ENCODE measurements around the gene KLF15. TPM values are rescaled to one million over a fixed set of nuclear protein-coding genes. Genes with fewer than 3 reads are reported as not detected.

The KLF15 gene
- total and polyA plus RNA-seq, 9 of the 15 experiments (the other 6 are each of a cell fraction or from before 2014, with no cell fraction given), result 0.08 to 4.8 (median 1.2) TPM

- H3K4me1 ChIP-seq (replicated peaks in 1 of 2; ENCODE audit: control insufficient read depth in 2 of 2, insufficient read depth in 2 of 2, low read length in 2 of 2), result no peaks in the 10 kb centered on the region; a peak in 1 of 5 replicates
- no peaks in the 10 kb centered on the region for H3K9me3 ChIP-seq (replicated peaks; ENCODE audit: control insufficient read depth, insufficient read depth, low read depth, low read length)
- WGBS (ENCODE audit: insufficient coverage, low coverage, missing lambda C conversion rate), result 0% methylated on average over 4 of the region's 6 CpGs
- no peaks in the 10 kb centered on the region for H3K36me3 ChIP-seq (ENCODE audit: control insufficient read depth, insufficient read depth, low read length)
- H4K20me1 ChIP-seq (replicated peaks; ENCODE audit: control insufficient read depth, insufficient read depth, low read length), result 0 out of 2 replicates have a peak, but pooled peaks cover 3% of the 10 kb centered on the region
- BruUV-seq (replicated peaks), result no TSS peak
- ATAC-seq, result no peak
- no peak overlapping the region for H3K27ac ChIP-seq (ENCODE audit: extremely low read depth, low read depth, low read length)
- intact Hi-C loops (cut with micrococcal nuclease) (no loop called here), in situ Hi-C loops (cut with MboI) (loop anchor here (25.0 kb wide), 1 partner anchor 259 kb away; no protein-coding TSS in a partner anchor)
- no peak overlapping the region for H3K9ac ChIP-seq (ENCODE audit: insufficient read depth in 1 of 2, low read depth in 2 of 2, low read length in 2 of 2)
- no peak for FAIRE-seq
- peaks cover 5 to 58% of the 10 kb centered on the region in 2 experiments; a peak in 4 of 5 replicates for H3K27me3 ChIP-seq (ENCODE audit: control insufficient read depth in 2 of 2, insufficient read depth in 2 of 2, low read length in 2 of 2)
- ChIA-PET POLR2A (interaction anchor here (0.8 kb wide), 1 partner anchor 33 kb away, joined by 3 read pairs; no protein-coding TSS in a partner anchor), CTCF (ENCODE audit: low intra/inter-chr PET ratio) (no interaction called here)
- TF ChIP-seq ZNF707 (CRISPR knock-in tag; conservative IDR thresholded peaks at IDR 0.05), result no peak
- TF ChIP-seq POLR3A (IDR thresholded peaks at IDR 0.05; ENCODE audit: borderline replicate concordance, extremely low read depth, insufficient read depth, insufficient read length), result no peak
- TF ChIP-seq AFF4 (CRISPR knock-in tag; IDR thresholded peaks at IDR 0.05), result no peak
- no peak for DNase-seq (ENCODE audit: extremely low read depth in 1 of 4, low spot score in 3 of 4)
- no peak overlapping the region for H3K4me3 ChIP-seq
- no peak overlapping the region for H2AFZ ChIP-seq (ENCODE audit: low read depth, low read length)
- no peaks in the 10 kb centered on the region for H3K9me1 ChIP-seq (ENCODE audit: control insufficient read depth, insufficient read depth, low read length)
- H3K4me2 ChIP-seq (ENCODE audit: insufficient read depth, low read length), result no peak overlapping the region
- H3K79me2 ChIP-seq (ENCODE audit: control insufficient read depth, insufficient read depth, low read length), result no peaks in the 10 kb centered on the region
Measured at GRCh38 chr3:126395846-126396513, 38.8 kb upstream of the KLF15 start.
